Measurements from ENCODE around the gene CAMSAP1. TPM values are rescaled to one million over a fixed set of nuclear protein-coding genes. Genes with fewer than 3 reads are reported as not detected.

CAMSAP1 gene
- total and polyA plus RNA-seq, 10 of the 15 experiments (the other 5 are each of a cell fraction or from before 2014, with no cell fraction given) = 1.4 to 24.7 (median 8.0) TPM

DNA sequence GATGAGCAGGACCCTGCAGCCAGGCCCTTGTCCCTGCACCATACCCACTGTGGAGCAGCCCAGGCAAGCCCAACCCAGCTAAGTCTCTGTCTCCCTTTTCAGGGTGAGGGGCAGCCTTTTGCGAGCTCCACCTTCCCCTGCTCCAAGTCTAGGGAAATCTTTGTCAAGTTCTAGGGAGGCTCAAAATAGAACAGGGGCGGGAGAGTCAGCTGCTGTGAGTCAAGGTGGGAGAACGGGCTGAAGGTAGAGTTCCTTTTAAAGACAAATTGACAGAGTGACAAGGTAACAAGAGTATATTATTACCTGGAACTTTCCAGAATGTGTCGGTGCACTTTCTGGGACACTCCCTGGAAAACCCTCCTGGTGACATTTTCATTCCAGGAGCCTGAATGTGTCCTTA, 140.6 kb downstream of the CAMSAP1 start:
- in situ Hi-C loops (cut with MboI) (no loop called here), intact Hi-C loops (cut with micrococcal nuclease; ENCODE audit: unreplicated experiment) (no loop called here)
- H2AFZ ChIP-seq (ENCODE audit: control insufficient read depth, low read depth, low read length) = no peak overlapping the region
- H3K36me3 ChIP-seq (ENCODE audit: control insufficient read depth in 2 of 2, insufficient read depth in 2 of 2, low read length in 1 of 2) = no peaks in the 10 kb centered on the region
- no TSS peak for BruUV-seq (replicated peaks)
- no peak overlapping the region for H3K4me3 ChIP-seq
- H3K4me2 ChIP-seq (ENCODE audit: control insufficient read depth, insufficient read depth) = no peak overlapping the region
- H4K20me1 ChIP-seq (ENCODE audit: control insufficient read depth, insufficient read depth) = no peaks in the 10 kb centered on the region
- RAD21 ChIA-PET (ENCODE audit: unreplicated experiment) = no interaction called here
- no peak overlapping the region for H3K27ac ChIP-seq (ENCODE audit: control insufficient read depth, insufficient read depth)
- ATAC-seq (no peak), DNase-seq (ENCODE audit: low read depth, low spot score) (no peak), FAIRE-seq (no peak)
- SMC1A ChIA-PET (ENCODE audit: uncharacterized antibody, unreplicated experiment) = no interaction called here
- H3K79me2 ChIP-seq (ENCODE audit: control insufficient read depth, insufficient read depth, low read length) = no peaks in the 10 kb centered on the region
- CTCF ChIA-PET = no interaction called here
- no peaks in the 10 kb centered on the region; the same call in 2 of the 3 replicates for H3K9me3 ChIP-seq (replicated peaks; ENCODE audit: control insufficient read depth, insufficient read depth, low read length)
- TF ChIP-seq, protein P1, sequence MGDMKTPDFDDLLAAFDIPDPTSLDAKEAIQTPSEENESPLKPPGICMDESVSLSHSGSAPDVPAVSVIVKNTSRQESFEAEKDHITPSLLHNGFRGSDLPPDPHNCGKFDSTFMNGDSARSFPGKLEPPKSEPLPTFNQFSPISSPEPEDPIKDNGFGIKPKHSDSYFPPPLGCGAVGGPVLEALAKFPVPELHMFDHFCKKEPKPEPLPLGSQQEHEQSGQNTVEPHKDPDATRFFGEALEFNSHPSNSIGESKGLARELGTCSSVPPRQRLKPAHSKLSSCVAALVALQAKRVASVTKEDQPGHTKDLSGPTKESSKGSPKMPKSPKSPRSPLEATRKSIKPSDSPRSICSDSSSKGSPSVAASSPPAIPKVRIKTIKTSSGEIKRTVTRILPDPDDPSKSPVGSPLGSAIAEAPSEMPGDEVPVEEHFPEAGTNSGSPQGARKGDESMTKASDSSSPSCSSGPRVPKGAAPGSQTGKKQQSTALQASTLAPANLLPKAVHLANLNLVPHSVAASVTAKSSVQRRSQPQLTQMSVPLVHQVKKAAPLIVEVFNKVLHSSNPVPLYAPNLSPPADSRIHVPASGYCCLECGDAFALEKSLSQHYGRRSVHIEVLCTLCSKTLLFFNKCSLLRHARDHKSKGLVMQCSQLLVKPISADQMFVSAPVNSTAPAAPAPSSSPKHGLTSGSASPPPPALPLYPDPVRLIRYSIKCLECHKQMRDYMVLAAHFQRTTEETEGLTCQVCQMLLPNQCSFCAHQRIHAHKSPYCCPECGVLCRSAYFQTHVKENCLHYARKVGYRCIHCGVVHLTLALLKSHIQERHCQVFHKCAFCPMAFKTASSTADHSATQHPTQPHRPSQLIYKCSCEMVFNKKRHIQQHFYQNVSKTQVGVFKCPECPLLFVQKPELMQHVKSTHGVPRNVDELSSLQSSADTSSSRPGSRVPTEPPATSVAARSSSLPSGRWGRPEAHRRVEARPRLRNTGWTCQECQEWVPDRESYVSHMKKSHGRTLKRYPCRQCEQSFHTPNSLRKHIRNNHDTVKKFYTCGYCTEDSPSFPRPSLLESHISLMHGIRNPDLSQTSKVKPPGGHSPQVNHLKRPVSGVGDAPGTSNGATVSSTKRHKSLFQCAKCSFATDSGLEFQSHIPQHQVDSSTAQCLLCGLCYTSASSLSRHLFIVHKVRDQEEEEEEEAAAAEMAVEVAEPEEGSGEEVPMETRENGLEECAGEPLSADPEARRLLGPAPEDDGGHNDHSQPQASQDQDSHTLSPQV (IDR thresholded peaks at IDR 0.05) = no peak
- TF ChIP-seq, protein P2, sequence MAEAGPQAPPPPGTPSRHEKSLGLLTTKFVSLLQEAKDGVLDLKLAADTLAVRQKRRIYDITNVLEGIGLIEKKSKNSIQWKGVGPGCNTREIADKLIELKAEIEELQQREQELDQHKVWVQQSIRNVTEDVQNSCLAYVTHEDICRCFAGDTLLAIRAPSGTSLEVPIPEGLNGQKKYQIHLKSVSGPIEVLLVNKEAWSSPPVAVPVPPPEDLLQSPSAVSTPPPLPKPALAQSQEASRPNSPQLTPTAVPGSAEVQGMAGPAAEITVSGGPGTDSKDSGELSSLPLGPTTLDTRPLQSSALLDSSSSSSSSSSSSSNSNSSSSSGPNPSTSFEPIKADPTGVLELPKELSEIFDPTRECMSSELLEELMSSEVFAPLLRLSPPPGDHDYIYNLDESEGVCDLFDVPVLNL (IDR thresholded peaks at IDR 0.05; ENCODE audit: low read depth, low read length) = no peak
- no peak for TF ChIP-seq CHD1 (IDR thresholded peaks at IDR 0.05; ENCODE audit: low read depth, low read length)
- POLR2A ChIA-PET = no interaction called here
- no peaks in the 10 kb centered on the region for H3K27me3 ChIP-seq (replicated peaks in 1 of 2; ENCODE audit: control insufficient read depth in 2 of 2, insufficient read depth in 2 of 2, low read length in 1 of 2)
- no peak overlapping the region for H3K9ac ChIP-seq (ENCODE audit: control insufficient read depth, insufficient read depth, low read length)
- WGBS (ENCODE audit: insufficient coverage, insufficient replicate concordance, low lambda C conversion rate, missing lambda C conversion rate) = 50% methylated on average over 4 of the region's 4 CpGs
- H3K4me1 ChIP-seq (ENCODE audit: control insufficient read depth, insufficient read depth, low read length) = no peaks in the 10 kb centered on the region
